ENCODE measurements around the gene OR8G5. TPM values are rescaled to one million over a fixed set of nuclear protein-coding genes. Genes with fewer than 3 reads are reported as not detected.

Gene OR8G5
- total RNA-seq, 1 experiment from 2014 or later = not detected

DNA sequence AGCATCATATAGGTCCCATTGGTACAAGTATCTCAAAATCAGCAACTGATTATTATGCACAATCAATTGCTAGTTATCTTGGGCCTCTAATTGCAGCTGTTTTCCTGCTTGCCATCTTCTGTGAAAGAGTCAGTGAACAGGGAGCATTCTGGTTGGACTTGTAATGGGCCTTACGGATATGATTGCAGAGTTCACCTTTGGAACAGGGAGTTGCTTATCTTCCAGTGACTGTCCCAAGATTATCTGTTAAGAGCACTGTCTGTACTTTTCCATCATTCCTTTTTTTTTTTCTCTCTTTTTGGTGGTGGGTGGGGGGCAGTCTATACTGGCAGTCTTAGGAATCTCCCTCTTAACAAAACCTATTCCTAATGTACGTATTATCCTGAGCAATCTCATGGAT lies 17.8 kb downstream of the OR8G5 start (continued):
- no peak for TF ChIP-seq NR2C2 (CRISPR knock-in tag; IDR thresholded peaks at IDR 0.05)
- TF ChIP-seq, protein P1, sequence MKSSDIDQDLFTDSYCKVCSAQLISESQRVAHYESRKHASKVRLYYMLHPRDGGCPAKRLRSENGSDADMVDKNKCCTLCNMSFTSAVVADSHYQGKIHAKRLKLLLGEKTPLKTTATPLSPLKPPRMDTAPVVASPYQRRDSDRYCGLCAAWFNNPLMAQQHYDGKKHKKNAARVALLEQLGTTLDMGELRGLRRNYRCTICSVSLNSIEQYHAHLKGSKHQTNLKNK (CRISPR knock-in tag; IDR thresholded peaks at IDR 0.05) = no peak
- no peak for TF ChIP-seq TEAD4 (CRISPR knock-in tag; IDR thresholded peaks at IDR 0.05)
- TF ChIP-seq NFATC4 (CRISPR knock-in tag; IDR thresholded peaks at IDR 0.05) = no peak
- TF ChIP-seq, protein P2, sequence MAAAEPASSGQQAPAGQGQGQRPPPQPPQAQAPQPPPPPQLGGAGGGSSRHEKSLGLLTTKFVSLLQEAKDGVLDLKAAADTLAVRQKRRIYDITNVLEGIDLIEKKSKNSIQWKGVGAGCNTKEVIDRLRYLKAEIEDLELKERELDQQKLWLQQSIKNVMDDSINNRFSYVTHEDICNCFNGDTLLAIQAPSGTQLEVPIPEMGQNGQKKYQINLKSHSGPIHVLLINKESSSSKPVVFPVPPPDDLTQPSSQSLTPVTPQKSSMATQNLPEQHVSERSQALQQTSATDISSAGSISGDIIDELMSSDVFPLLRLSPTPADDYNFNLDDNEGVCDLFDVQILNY (CRISPR knock-in tag; IDR thresholded peaks at IDR 0.05) = no peak
- TF ChIP-seq ZNF232 (CRISPR knock-in tag; IDR thresholded peaks at IDR 0.05) = no peak
- no peak for TF ChIP-seq FOXJ3 (CRISPR knock-in tag; IDR thresholded peaks at IDR 0.05; ENCODE audit: borderline replicate concordance)

DNA sequence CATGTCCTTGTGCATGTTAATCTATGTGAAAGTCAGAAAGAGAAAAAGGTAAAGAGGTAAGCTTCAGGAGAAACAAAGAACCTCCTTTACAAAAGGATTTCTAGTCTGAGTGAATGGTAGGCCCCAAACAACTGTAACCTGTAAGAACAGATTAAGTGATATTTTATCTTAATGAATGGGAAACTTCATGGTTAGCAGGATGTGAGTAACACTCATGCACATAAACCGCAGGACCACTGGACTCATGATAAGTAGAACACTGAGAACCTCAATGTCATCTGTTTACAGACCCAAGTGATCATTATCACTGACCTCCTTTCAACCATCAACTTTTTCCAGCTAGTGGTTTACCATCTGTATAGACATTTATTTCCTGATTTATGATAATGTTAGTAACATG lies 19.9 kb downstream of the OR8G5 start:
- no peak overlapping the region for H3K27ac Mint-ChIP-seq

DNA sequence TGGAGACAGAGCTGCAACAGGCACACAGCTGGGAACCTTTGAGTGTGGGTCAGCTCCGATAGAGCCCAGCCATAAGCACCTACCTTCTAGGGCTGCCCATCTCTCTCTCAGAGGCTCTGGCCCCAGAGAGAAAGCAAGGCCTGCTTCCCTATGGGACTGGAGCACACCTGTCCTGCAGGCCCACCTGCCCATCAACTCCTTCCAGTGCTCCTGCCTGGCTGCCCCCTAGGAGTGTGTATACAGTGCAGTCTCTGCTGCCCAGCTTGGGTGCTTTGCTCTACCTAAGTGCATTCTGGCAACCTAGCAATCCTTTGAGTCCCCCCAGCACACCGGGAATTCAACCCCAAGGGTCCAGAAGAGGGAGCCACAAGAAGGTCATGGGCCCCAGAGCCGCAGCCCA lies 21.0 kb downstream of the OR8G5 start:
- ChIA-PET POLR2A (no interaction called here), CTCF (interaction anchor here (0.9 to 1.7 kb wide), 6 partner anchors 84 to 637 kb away, joined by 3 to 12 read pairs (median 4); no protein-coding TSS in a partner anchor)
- Mint-ChIP-seq H3K27ac (no peak overlapping the region), H3K9me3 (peaks cover 18% of the 10 kb centered on the region), H3K36me3 (peaks cover 8% of the 10 kb centered on the region; the same call in 1 of the 2 replicates), H3K4me3 (no peak overlapping the region), H3K4me1 (peaks cover 15% of the 10 kb centered on the region), H3K27me3 (ENCODE audit: low read depth) (no peaks in the 10 kb centered on the region)
- no peak for DNase-seq (ENCODE audit: low spot score)
- peak; percentile 46; the same call in 1 of the 2 replicates for ATAC-seq
- no peak for TF ChIP-seq SP1 (CRISPR knock-in tag; conservative IDR thresholded peaks at IDR 0.05)
- TF ChIP-seq, protein P3, sequence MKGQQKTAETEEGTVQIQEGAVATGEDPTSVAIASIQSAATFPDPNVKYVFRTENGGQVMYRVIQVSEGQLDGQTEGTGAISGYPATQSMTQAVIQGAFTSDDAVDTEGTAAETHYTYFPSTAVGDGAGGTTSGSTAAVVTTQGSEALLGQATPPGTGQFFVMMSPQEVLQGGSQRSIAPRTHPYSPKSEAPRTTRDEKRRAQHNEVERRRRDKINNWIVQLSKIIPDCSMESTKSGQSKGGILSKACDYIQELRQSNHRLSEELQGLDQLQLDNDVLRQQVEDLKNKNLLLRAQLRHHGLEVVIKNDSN (CRISPR knock-in tag; IDR thresholded peaks at IDR 0.05) = no peak
- TF ChIP-seq TP53 (CRISPR knock-in tag; IDR thresholded peaks at IDR 0.05) = no peak
- TF ChIP-seq, protein P4, sequence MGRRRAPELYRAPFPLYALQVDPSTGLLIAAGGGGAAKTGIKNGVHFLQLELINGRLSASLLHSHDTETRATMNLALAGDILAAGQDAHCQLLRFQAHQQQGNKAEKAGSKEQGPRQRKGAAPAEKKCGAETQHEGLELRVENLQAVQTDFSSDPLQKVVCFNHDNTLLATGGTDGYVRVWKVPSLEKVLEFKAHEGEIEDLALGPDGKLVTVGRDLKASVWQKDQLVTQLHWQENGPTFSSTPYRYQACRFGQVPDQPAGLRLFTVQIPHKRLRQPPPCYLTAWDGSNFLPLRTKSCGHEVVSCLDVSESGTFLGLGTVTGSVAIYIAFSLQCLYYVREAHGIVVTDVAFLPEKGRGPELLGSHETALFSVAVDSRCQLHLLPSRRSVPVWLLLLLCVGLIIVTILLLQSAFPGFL (CRISPR knock-in tag; IDR thresholded peaks at IDR 0.05; ENCODE audit: borderline replicate concordance) = no peak
- TF ChIP-seq RORB (CRISPR knock-in tag; IDR thresholded peaks at IDR 0.05) = no peak
- TF ChIP-seq ZNF138 (CRISPR knock-in tag; conservative IDR thresholded peaks at IDR 0.05) = no peak
- TF ChIP-seq, protein P5, sequence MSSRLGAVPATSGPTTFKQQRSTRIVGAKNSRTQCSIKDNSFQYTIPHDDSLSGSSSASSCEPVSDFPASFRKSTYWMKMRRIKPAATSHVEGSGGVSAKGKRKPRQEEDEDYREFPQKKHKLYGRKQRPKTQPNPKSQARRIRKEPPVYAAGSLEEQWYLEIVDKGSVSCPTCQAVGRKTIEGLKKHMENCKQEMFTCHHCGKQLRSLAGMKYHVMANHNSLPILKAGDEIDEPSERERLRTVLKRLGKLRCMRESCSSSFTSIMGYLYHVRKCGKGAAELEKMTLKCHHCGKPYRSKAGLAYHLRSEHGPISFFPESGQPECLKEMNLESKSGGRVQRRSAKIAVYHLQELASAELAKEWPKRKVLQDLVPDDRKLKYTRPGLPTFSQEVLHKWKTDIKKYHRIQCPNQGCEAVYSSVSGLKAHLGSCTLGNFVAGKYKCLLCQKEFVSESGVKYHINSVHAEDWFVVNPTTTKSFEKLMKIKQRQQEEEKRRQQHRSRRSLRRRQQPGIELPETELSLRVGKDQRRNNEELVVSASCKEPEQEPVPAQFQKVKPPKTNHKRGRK (CRISPR knock-in tag; IDR thresholded peaks at IDR 0.05; ENCODE audit: borderline replicate concordance) = no peak

More for the DNA sequence above, 19.9 kb downstream of the OR8G5 start:
- H3K36me3 Mint-ChIP-seq = no peaks in the 10 kb centered on the region
- H3K9me3 Mint-ChIP-seq = peaks cover 7% of the 10 kb centered on the region; the same call in 1 of the 2 replicates
- ChIA-PET POLR2A (no interaction called here), CTCF (no interaction called here)
- no peaks in the 10 kb centered on the region for H3K27me3 Mint-ChIP-seq (ENCODE audit: low read depth)
- H3K4me1 Mint-ChIP-seq = peaks cover 16% of the 10 kb centered on the region
- H3K4me3 Mint-ChIP-seq = no peak overlapping the region
- ATAC-seq = no peak
- DNase-seq (ENCODE audit: low spot score) = no peak
- no peak for TF ChIP-seq CREB1 (CRISPR knock-in tag; IDR thresholded peaks at IDR 0.05)
- no peak for TF ChIP-seq KAT7 (CRISPR knock-in tag; IDR thresholded peaks at IDR 0.05; ENCODE audit: borderline replicate concordance)
- TF ChIP-seq TP53 (CRISPR knock-in tag; IDR thresholded peaks at IDR 0.05) = no peak
- TF ChIP-seq, protein P6, sequence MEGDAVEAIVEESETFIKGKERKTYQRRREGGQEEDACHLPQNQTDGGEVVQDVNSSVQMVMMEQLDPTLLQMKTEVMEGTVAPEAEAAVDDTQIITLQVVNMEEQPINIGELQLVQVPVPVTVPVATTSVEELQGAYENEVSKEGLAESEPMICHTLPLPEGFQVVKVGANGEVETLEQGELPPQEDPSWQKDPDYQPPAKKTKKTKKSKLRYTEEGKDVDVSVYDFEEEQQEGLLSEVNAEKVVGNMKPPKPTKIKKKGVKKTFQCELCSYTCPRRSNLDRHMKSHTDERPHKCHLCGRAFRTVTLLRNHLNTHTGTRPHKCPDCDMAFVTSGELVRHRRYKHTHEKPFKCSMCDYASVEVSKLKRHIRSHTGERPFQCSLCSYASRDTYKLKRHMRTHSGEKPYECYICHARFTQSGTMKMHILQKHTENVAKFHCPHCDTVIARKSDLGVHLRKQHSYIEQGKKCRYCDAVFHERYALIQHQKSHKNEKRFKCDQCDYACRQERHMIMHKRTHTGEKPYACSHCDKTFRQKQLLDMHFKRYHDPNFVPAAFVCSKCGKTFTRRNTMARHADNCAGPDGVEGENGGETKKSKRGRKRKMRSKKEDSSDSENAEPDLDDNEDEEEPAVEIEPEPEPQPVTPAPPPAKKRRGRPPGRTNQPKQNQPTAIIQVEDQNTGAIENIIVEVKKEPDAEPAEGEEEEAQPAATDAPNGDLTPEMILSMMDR (IDR thresholded peaks at IDR 0.05) = no peak
- TF ChIP-seq JAZF1 (CRISPR knock-in tag; IDR thresholded peaks at IDR 0.05) = no peak
- TF ChIP-seq, protein P7, sequence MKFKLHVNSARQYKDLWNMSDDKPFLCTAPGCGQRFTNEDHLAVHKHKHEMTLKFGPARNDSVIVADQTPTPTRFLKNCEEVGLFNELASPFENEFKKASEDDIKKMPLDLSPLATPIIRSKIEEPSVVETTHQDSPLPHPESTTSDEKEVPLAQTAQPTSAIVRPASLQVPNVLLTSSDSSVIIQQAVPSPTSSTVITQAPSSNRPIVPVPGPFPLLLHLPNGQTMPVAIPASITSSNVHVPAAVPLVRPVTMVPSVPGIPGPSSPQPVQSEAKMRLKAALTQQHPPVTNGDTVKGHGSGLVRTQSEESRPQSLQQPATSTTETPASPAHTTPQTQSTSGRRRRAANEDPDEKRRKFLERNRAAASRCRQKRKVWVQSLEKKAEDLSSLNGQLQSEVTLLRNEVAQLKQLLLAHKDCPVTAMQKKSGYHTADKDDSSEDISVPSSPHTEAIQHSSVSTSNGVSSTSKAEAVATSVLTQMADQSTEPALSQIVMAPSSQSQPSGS (CRISPR knock-in tag; IDR thresholded peaks at IDR 0.05; ENCODE audit: borderline replicate concordance, low read depth) = no peak
- no peak for TF ChIP-seq ZNF138 (CRISPR knock-in tag; conservative IDR thresholded peaks at IDR 0.05)
- no peak for TF ChIP-seq NR1H2 (CRISPR knock-in tag; IDR thresholded peaks at IDR 0.05)
- no peak for TF ChIP-seq TEAD1 (CRISPR knock-in tag; IDR thresholded peaks at IDR 0.05)
- TF ChIP-seq, protein P8, sequence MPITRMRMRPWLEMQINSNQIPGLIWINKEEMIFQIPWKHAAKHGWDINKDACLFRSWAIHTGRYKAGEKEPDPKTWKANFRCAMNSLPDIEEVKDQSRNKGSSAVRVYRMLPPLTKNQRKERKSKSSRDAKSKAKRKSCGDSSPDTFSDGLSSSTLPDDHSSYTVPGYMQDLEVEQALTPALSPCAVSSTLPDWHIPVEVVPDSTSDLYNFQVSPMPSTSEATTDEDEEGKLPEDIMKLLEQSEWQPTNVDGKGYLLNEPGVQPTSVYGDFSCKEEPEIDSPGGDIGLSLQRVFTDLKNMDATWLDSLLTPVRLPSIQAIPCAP (CRISPR knock-in tag; IDR thresholded peaks at IDR 0.05) = no peak
- TF ChIP-seq SOX15 (CRISPR knock-in tag; IDR thresholded peaks at IDR 0.05) = no peak
- TF ChIP-seq, protein P5 (CRISPR knock-in tag; IDR thresholded peaks at IDR 0.05; ENCODE audit: borderline replicate concordance) = no peak
- no peak for TF ChIP-seq NR3C1 (CRISPR knock-in tag; conservative IDR thresholded peaks at IDR 0.05; ENCODE audit: low read depth)
- TF ChIP-seq NFE2L1 (CRISPR knock-in tag; IDR thresholded peaks at IDR 0.05) = no peak

Measured in WTC11 (cell line).